ENCODE results near the gene DUOX2.
"Not testable (repeated sequence)": the region's sequence is repeated elsewhere in the genome, so short reads cannot be mapped to it uniquely, and the experiment has no call there.

The DUOX2 gene

GRCh38 chr15:45118131-45118588 lies 4.2 kb upstream of the DUOX2 start:
- DNase-seq, result peak; percentile 48

- no peak for DNase-seq
Measured at GRCh38 chr15:45117308-45118130, 3.5 kb upstream of the DUOX2 start.

- no peak for DNase-seq
Measured at GRCh38 chr15:45116482-45117307, 2.7 kb upstream of the DUOX2 start.

- no peak for DNase-seq
Measured at GRCh38 chr15:45116006-45116481, 2.1 kb upstream of the DUOX2 start.

- DNase-seq, result no peak
Measured at GRCh38 chr15:45115312-45115820, 1.4 kb upstream of the DUOX2 start.

DNA sequence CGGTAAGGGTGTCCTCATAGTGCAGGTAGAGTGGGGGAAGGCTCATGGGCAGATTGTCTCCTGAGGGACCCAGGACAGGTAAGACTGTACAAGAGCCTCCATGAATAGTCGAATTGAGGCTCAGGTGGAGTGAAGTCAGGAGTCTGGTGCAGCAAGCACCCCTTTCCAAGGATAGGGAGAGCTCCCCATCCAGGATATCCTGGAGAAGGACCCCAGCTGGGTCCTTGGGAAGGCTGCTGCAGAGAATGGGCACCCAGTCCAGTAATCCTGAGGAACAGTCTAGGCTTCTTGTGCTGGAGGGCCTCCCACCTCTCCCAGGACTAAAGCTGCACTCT lies 746 bp upstream of the DUOX2 start:
- DNase-seq, result no peak

GRCh38 chr15:45113380-45113990 lies 487 bp downstream of the DUOX2 start:
- no peak for DNase-seq

DNA sequence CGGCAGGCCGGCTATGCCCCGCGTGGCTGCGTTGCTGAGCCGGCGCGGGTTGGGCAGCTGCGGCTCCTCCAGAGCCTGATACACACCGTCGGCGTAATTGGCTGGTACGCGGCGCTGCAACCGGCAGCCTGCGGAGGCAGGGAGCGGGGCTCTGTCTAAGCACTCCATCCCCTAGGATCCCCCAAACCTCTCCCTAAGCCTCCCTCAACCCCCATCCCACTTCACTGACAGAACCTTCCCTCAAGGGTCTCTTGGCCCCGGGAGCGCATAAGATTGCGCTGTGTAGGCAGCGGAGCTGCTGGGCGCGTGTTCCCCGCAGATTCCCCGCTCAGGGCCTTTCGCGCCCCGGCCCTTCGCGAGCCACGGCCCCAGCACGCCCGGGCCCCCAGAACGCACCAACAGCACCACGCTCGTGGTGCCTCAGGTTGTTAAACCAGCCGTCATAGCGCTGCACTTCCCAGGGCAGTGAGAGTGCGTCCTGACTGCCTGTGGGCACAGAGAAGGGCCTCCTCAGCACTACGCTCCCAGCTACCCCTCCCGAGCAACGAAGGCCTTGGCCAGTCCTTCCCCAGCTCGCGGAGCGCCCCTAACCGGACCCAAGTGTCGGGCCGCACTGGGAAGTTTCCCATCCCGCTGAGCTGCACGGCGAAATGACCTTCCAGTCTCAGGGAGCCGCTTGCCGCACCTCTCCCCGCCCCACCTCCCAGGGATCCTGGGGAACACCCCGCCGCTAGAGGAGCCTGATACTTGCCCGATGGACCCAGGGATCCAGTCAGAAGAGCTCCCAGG lies 1.2 kb downstream of the DUOX2 start:
- no peak for DNase-seq

- DNase-seq, result no peak
Measured at GRCh38 chr15:45112143-45112590, 1.8 kb downstream of the DUOX2 start.

GRCh38 chr15:45111390-45112142 lies 2.4 kb downstream of the DUOX2 start:
- no peak for DNase-seq

GRCh38 chr15:45110256-45110820 lies 3.6 kb downstream of the DUOX2 start:
- no peak for DNase-seq

DNA sequence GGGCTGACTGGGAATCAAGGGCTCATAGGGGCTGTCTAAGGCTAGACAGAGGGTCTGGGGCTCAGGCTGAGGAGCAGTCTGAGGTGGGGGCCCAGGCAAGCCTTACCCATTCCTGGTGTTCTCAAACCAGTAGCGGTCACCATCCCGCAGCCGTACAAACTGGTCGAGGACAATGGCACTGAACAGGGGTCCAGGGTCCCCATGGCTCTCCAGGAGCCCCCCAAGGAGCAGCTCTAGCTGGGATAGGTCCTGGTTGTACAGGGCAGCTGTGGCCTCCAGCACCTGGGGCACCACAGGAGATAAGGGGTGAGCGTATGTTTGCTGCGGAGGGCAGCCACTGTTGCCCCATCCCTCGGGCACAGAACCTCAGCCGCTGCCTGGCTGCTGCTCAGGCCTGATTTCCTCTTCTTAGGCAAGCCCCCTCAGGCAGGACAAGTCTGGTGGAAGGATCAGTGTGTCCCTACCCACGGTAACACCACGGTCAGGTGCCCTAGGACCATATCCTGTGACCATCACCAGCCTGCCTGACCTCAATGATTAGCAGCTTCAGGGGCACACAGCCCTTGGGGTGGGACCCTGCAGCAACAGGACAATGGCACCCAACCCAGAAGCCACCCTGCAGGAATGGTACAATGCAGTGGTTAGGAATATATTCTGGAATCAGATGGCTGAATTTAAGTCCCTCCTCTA lies 5.9 kb downstream of the DUOX2 start:
- DNase-seq, result no peak

- DNase-seq, result no peak
Measured at GRCh38 chr15:45106002-45106790, 7.8 kb downstream of the DUOX2 start.

- no peak for DNase-seq
Measured at GRCh38 chr15:45105586-45105985, 8.4 kb downstream of the DUOX2 start.

DNA sequence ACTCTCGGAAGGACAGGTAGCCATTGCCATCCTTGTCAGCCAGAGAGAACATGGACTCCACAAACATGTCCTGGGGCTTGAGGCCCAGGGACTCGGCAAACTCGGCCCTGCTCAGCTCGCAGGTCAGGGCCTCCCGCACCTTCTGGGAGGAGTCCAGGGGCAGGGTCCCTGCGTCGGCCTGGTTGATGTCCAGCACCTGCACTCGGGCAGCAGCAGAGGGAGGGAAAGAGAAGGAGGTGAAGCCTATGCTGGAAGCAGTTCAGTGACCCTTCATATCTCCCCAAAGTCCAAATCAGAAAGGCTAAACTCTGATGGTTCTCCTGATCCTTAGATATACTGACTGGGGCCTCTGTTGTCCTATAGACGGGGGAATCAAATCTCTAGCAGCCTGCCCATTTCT lies 9.8 kb downstream of the DUOX2 start:
- not testable (repeated sequence) for DNase-seq

DNA sequence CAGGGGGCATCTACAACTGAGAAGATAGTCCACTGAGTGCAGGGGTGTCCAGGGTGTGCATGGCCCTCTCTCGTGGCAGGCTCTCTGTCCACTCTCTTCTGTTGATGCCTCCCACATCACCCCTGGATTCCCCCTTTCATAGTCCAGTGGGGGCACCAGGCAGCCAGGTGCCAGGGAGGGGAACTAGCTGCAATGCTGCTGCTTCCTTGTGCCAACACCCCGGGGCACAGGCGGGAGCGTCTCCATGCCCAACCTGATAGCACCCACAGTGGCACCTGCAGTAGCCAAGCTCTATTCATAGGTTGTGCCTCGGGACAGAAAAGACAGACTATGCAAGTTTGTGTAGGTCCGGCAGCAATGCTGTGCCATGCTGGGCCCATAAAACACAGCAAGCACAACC lies 11.7 kb downstream of the DUOX2 start:
- DNase-seq, result no peak

DNA sequence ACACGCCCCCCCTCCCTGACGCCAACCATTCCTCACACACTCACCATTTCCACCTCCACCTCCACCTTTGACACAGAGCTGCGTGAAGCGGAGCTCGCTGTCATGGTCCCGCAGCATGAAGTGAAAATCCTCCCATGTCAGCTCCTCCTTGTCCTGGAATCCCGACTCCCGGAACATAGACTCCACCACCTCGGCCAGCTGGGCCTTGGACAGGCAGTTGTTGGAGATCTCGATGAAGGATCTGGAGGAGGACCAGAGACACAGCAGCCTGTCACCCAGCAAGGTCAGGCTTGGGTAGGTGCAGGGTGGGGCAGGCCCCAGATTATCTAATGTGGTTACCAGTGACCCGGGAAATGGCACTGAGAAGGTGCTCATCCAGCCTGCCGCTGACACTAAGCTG lies 12.2 kb downstream of the DUOX2 start:
- no peak for DNase-seq

DNA sequence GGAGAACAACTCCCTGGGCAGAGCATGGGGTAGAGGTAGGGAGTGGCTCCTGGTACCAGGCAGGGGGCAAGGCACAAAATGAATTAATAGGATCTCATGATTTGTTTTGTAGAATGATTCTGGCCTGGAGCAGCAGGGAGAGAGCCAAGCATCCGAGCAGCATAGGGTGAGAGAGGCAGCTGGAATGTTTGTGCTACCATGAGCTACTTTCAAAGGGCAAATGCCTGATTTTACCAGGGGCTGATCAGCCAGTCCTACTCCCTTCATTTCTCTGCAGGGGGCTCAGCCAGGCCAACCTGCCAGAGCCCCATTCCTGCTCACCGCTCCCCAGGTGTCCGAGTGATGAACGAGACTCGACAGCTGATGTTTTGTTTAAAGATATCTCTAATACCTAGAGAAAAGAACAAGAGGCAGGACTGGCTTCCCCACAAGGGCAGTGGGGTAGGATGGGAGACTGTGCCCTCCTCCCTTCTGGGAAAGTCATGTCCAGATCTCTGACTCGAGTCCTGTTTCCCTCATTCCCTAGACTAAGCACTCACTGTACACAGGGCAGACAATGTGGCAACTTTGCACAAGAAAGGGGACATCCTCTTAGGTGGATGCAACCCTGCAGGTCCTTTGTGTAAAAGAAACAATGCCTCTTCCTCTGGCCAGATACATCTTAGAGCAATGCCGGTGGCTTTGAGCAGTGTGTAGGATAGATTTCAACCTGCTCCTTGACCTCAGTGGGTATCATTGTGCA lies 12.9 kb downstream of the DUOX2 start:
- DNase-seq, result no peak

GRCh38 chr15:45099549-45100165 lies 14.3 kb downstream of the DUOX2 start:
- no peak for DNase-seq
